ENCODE measurements around the gene RABGAP1L. TPM values are rescaled to one million over a fixed set of nuclear protein-coding genes. Genes with fewer than 3 reads are reported as not detected.

The RABGAP1L gene
- total and polyA plus RNA-seq, 10 of the 15 experiments (the other 5 are each of a cell fraction or from before 2014, with no cell fraction given) = 5.8 to 194 (median 113) TPM

- BruUV-seq (replicated peaks) = no TSS peak
- no peaks in the 10 kb centered on the region for H3K4me1 ChIP-seq (ENCODE audit: control insufficient read depth, insufficient read depth, low read length)
- no peak overlapping the region for H3K27ac ChIP-seq (ENCODE audit: control insufficient read depth, insufficient read depth)
- FAIRE-seq = no peak
- no peaks in the 10 kb centered on the region; a peak in 1 of 4 replicates for H3K36me3 ChIP-seq (ENCODE audit: control insufficient read depth in 2 of 2, insufficient read depth in 2 of 2, low read length in 1 of 2)
- in situ Hi-C loops (cut with MboI) (no loop called here), intact Hi-C loops (cut with micrococcal nuclease; ENCODE audit: unreplicated experiment) (no loop called here)
- no peak overlapping the region for H3K4me2 ChIP-seq (ENCODE audit: control insufficient read depth, insufficient read depth)
- 98% methylated on average over 3 of the region's 3 CpGs for WGBS (ENCODE audit: insufficient coverage, insufficient replicate concordance, low lambda C conversion rate, missing lambda C conversion rate)
- ATAC-seq = no peak
- ChIA-PET SMC1A (ENCODE audit: uncharacterized antibody, unreplicated experiment) (no interaction called here), RAD21 (ENCODE audit: unreplicated experiment) (no interaction called here), CTCF (no interaction called here), POLR2A (no interaction called here)
- H3K9ac ChIP-seq (ENCODE audit: control insufficient read depth, insufficient read depth, low read length) = no peak overlapping the region
- no peak overlapping the region for H3K4me3 ChIP-seq
- TF ChIP-seq NKRF (conservative IDR thresholded peaks at IDR 0.05) = no peak
- TF ChIP-seq PAX8 (IDR thresholded peaks at IDR 0.05) = no peak
- no peak for TF ChIP-seq EZH2 (IDR thresholded peaks at IDR 0.05; ENCODE audit: borderline replicate concordance, control insufficient read depth, low read depth, low read length)
- no peak for TF ChIP-seq ETV6 (conservative IDR thresholded peaks at IDR 0.05 in 1 of 2, IDR thresholded peaks at IDR 0.05 in 1 of 2; ENCODE audit: borderline replicate concordance in 1 of 2, low read depth in 1 of 2)
- TF ChIP-seq BHLHE40 (IDR thresholded peaks at IDR 0.05; ENCODE audit: borderline replicate concordance in 1 of 2, low read depth in 2 of 2, low read length in 1 of 2) = no peak
- H3K27me3 ChIP-seq (replicated peaks in 1 of 2; ENCODE audit: control insufficient read depth in 2 of 2, insufficient read depth in 2 of 2, low read length in 1 of 2) = no peaks in the 10 kb centered on the region
- DNase-seq (ENCODE audit: low read depth, low spot score) = no peak
- no peaks in the 10 kb centered on the region for H4K20me1 ChIP-seq (ENCODE audit: control insufficient read depth, insufficient read depth)
- no peaks in the 10 kb centered on the region for H3K79me2 ChIP-seq (ENCODE audit: control insufficient read depth, insufficient read depth, low read length)
- no peak overlapping the region for H2AFZ ChIP-seq (ENCODE audit: control insufficient read depth, low read depth, low read length)
- H3K9me3 ChIP-seq (replicated peaks; ENCODE audit: control insufficient read depth, insufficient read depth, low read length) = no peaks in the 10 kb centered on the region; the same call in 2 of the 3 replicates
Observed at GRCh38 chr1:174666248-174666647, 506.9 kb downstream of the RABGAP1L start.

GRCh38 chr1:174671826-174672225, 512.5 kb downstream of the RABGAP1L start:
- 65% methylated on average over 2 of the region's 2 CpGs for WGBS (ENCODE audit: insufficient coverage, insufficient replicate concordance, low lambda C conversion rate, missing lambda C conversion rate)
- H3K4me3 ChIP-seq = no peak overlapping the region
- FAIRE-seq (no peak), DNase-seq (ENCODE audit: low read depth, low spot score) (no peak), ATAC-seq (no peak)
- no peaks in the 10 kb centered on the region for H4K20me1 ChIP-seq (ENCODE audit: control insufficient read depth, insufficient read depth)
- H3K9me3 ChIP-seq (replicated peaks; ENCODE audit: control insufficient read depth, insufficient read depth, low read length) = no peaks in the 10 kb centered on the region; the same call in 1 of the 3 replicates
- intact Hi-C loops (cut with micrococcal nuclease; ENCODE audit: unreplicated experiment) (no loop called here), in situ Hi-C loops (cut with MboI) (no loop called here)
- no peak for TF ChIP-seq ZNF384 (IDR thresholded peaks at IDR 0.05; ENCODE audit: borderline replicate concordance, low read depth, low read length)
- ChIA-PET POLR2A (no interaction called here), SMC1A (ENCODE audit: uncharacterized antibody, unreplicated experiment) (no interaction called here), CTCF (no interaction called here), RAD21 (ENCODE audit: unreplicated experiment) (no interaction called here)
- no TSS peak for BruUV-seq (replicated peaks)
- H3K27ac ChIP-seq (ENCODE audit: control insufficient read depth, insufficient read depth) = no peak overlapping the region
- no peaks in the 10 kb centered on the region; a peak in 1 of 4 replicates for H3K36me3 ChIP-seq (ENCODE audit: control insufficient read depth in 2 of 2, insufficient read depth in 2 of 2, low read length in 1 of 2)
- no peak overlapping the region for H3K4me2 ChIP-seq (ENCODE audit: control insufficient read depth, insufficient read depth)
- no peaks in the 10 kb centered on the region for H3K27me3 ChIP-seq (replicated peaks in 1 of 2; ENCODE audit: control insufficient read depth in 2 of 2, insufficient read depth in 2 of 2, low read length in 1 of 2)
- H3K4me1 ChIP-seq (ENCODE audit: control insufficient read depth, insufficient read depth, low read length) = no peaks in the 10 kb centered on the region
- H2AFZ ChIP-seq (ENCODE audit: control insufficient read depth, low read depth, low read length) = no peak overlapping the region
- no peaks in the 10 kb centered on the region for H3K79me2 ChIP-seq (ENCODE audit: control insufficient read depth, insufficient read depth, low read length)
- H3K9ac ChIP-seq (ENCODE audit: control insufficient read depth, insufficient read depth, low read length) = no peak overlapping the region

Measured in GM12878 (cell line).